Cardiac muscle cell (in vitro differentiated cells and primary cell): ENCODE data around the gene GTF2A1. TPM values are rescaled to one million over a fixed set of nuclear protein-coding genes. Genes with fewer than 3 reads are reported as not detected.
"Not testable (repeated sequence)": the region's sequence is repeated elsewhere in the genome, so short reads cannot be mapped to it uniquely, and the experiment has no call there.

Experiments used
- DNase-seq, 2 donors: peaks; one replicate each; pipeline versions ENCODE4 v3.0.0 to v3.0.0-alpha.2; 2010 to 2017; ENCODE audit warnings: low read depth in 1 of 2, low spot score in 1 of 2
- H3K27ac ChIP-seq: fragments of 200-600 bp; sonication (generic); 2 replicates; pipeline ENCODE4 v1.5.1; 2016
- H3K27me3 ChIP-seq: fragments of 200-600 bp; sonication (generic); 2 replicates; pipeline ENCODE4 v1.6.0; 2016; ENCODE audit warnings: control low read depth
- H3K36me3 ChIP-seq: fragments of 200-600 bp; sonication (generic); 2 replicates; pipeline ENCODE4 v1.5.1; 2016; ENCODE audit warnings: control low read depth
- H3K4me1 ChIP-seq: fragments of 200-600 bp; sonication (generic); 2 replicates; pipeline ENCODE4 v1.8.1; 2017; ENCODE audit warnings: low read depth, mild to moderate bottlenecking, mixed run types
- H3K4me3 ChIP-seq: fragments of 200-600 bp; sonication (generic); 2 replicates; pipeline ENCODE4 v1.5.1; 2016; ENCODE audit warnings: mild to moderate bottlenecking
- H3K9me3 ChIP-seq: fragments of 200-600 bp; sonication (generic); 2 replicates; pipeline ENCODE4 v1.5.1; 2017; ENCODE audit warnings: low read depth, mild to moderate bottlenecking, control low read depth
- CTCF ChIP-seq: IDR thresholded peaks from 2 replicates; pipeline ENCODE4 v1.5.1; 2012; ENCODE audit warnings: low read depth, mild to moderate bottlenecking, low read length
- polyA plus RNA-seq: library from polyadenylated mRNA; unstranded; fragments of >200 nt; fragmentation: Nextera tagmentation; extraction: Ambion mirVana; gene quantifications from 2 replicates; pipeline ENCODE4 v1.2.1, GENCODE V29; 2016
- total RNA-seq: library from RNA; depleted of rRNA; stranded (reverse); fragments of >200 nt; gene quantifications from 2 replicates; pipeline ENCODE4 v1.2.3, GENCODE V29; 2016

Gene GTF2A1
- total and polyA plus RNA-seq, 2 experiments from 2014 or later: 3.5 to 26.8 TPM

- DNase-seq: no peak
- H3K27ac ChIP-seq: no peak overlapping the region
- TF ChIP-seq CTCF: no peak
- no peaks in the 10 kb centered on the region for H3K36me3 ChIP-seq
- no peaks in the 10 kb centered on the region for H3K9me3 ChIP-seq
- H3K4me3 ChIP-seq: no peak overlapping the region
- H3K27me3 ChIP-seq: no peaks in the 10 kb centered on the region
- no peaks in the 10 kb centered on the region for H3K4me1 ChIP-seq
Measured at GRCh38 chr14:81252278-81252677, 31.5 kb upstream of the GTF2A1 start.

- no peaks in the 10 kb centered on the region for H3K27me3 ChIP-seq
Measured at GRCh38 chr14:81247271-81247766, 26.6 kb upstream of the GTF2A1 start.

GRCh38 chr14:81246461-81247270 is 25.9 kb upstream of the GTF2A1 start:
- TF ChIP-seq CTCF: no peak

More at GRCh38 chr14:81247271-81247766, 26.6 kb upstream of the GTF2A1 start:
- Histone ChIP-seq H3K9me3 (no peaks in the 10 kb centered on the region), H3K4me3 (no peak overlapping the region), H3K36me3 (no peaks in the 10 kb centered on the region), H3K4me1 (no peaks in the 10 kb centered on the region), H3K27ac (no peak overlapping the region)
- no peak for DNase-seq
- TF ChIP-seq CTCF: no peak

DNA sequence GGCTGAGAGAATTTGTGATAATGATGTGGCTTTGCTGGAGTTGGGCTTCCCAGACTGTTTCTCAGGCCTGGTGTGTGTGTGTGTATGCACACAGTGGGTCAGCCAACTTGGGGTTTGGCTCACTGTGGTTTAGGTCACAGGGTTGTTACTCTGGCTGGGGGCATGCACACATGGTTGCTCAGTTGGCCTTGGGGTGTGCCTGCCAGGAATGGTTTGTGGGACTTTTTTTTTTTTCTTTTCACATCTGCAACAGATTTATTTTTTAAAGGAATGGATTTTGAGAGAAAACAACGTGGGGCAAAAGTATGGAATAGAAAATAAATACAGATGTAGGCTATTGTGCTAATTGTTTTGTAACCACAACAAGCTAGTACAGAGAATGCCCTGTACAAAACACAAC is 25.0 kb upstream of the GTF2A1 start:
- no peak for DNase-seq
- no peaks in the 10 kb centered on the region for H3K36me3 ChIP-seq
- no peak overlapping the region for H3K4me3 ChIP-seq
- no peak for TF ChIP-seq CTCF
- H3K9me3 ChIP-seq: no peaks in the 10 kb centered on the region
- no peaks in the 10 kb centered on the region for H3K4me1 ChIP-seq
- no peaks in the 10 kb centered on the region for H3K27me3 ChIP-seq
- H3K27ac ChIP-seq: no peak overlapping the region

More at GRCh38 chr14:81246461-81247270, 25.9 kb upstream of the GTF2A1 start:
- Histone ChIP-seq H3K36me3 (no peaks in the 10 kb centered on the region), H3K27me3 (no peaks in the 10 kb centered on the region), H3K9me3 (no peaks in the 10 kb centered on the region), H3K4me3 (no peak overlapping the region), H3K27ac (no peak overlapping the region), H3K4me1 (no peaks in the 10 kb centered on the region)
- DNase-seq: no peak

- not testable (repeated sequence) for H3K4me1 ChIP-seq, DNase-seq, H3K4me3 ChIP-seq, H3K36me3 ChIP-seq, H3K27ac ChIP-seq, H3K9me3 ChIP-seq, H3K27me3 ChIP-seq
Measured at GRCh38 chr14:81244431-81244830, 23.7 kb upstream of the GTF2A1 start.

DNA sequence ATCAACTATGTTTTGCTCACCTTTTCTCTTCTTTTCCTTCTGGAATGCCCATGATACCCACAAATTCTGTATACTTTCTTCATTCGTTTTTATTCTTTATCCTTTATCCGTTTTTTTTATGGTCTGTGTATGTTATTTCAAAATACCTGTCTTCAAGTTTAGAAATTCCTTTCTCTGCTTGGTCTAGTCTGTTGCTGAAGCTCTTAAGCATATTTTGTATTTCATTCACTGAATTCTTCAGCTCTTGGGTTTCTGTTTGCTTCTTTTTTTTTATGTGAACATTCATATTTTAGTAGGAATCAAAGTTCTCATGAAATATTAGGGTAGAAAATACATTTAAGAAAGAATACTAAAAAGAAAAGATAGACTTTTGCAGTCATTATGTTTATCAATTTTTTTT is 22.7 kb upstream of the GTF2A1 start:
- Histone ChIP-seq H3K36me3 (no peaks in the 10 kb centered on the region), H3K4me3 (no peak overlapping the region), H3K27me3 (no peaks in the 10 kb centered on the region), H3K27ac (no peak overlapping the region), H3K9me3 (no peaks in the 10 kb centered on the region), H3K4me1 (no peaks in the 10 kb centered on the region)
- no peak for TF ChIP-seq CTCF
- DNase-seq: no peak

DNA sequence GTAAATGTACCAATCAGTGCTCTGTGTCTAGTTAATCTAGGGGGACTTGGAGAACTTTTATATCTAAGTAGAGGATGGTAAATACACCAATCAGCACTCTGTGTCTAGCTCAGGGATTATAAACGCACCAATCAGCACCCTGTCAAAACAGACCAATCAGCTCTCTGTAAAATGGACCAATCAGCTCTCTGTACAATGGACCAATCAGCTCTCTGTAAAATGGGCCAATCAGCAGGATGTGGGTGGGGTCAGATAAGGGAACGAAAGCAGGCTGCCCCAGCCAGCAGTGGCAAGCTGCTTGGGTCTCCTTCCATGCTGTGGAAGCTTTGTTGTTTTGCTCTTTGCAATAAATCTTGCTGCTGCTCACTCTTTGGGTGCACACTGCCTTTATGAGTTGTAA is 16.1 kb upstream of the GTF2A1 start:
- not testable (repeated sequence) for H3K9me3 ChIP-seq, H3K27me3 ChIP-seq, H3K36me3 ChIP-seq, H3K27ac ChIP-seq, DNase-seq, H3K4me1 ChIP-seq, H3K4me3 ChIP-seq
